Esophagus muscularis mucosa (tissue), 4 donors: ENCODE data around the gene DAPK1. TPM values are rescaled to one million over a fixed set of nuclear protein-coding genes. Genes with fewer than 3 reads are reported as not detected.
A peak's percentile ranks its signal among the peaks of the same experiment; 100 is the strongest.

Source experiments
- DNase-seq: peaks from one replicate; pipeline ENCODE4 v3.0.0-alpha.2; 2017; ENCODE audit errors: extremely low spot score
- H3K27ac ChIP-seq, 4 donors: fragments of 200-600 bp; sonication (generic); replicated peaks in 1 of 4; 1 replicate in 3 of 4; 2 replicates in 1 of 4; pipeline ENCODE4 v1.5.1; 2016 to 2019; ENCODE audit warnings: mild to moderate bottlenecking in 1 of 4
- H3K27me3 ChIP-seq, 4 donors: fragments of 200-600 bp; sonication (generic); one replicate each; pipeline versions ENCODE4 v1.5.1 to v1.6.0; 2016 to 2019
- H3K36me3 ChIP-seq, 4 donors: fragments of 200-600 bp; sonication (generic); one replicate each; pipeline ENCODE4 v1.5.1; 2016 to 2019
- H3K4me1 ChIP-seq, 4 donors: fragments of 200-600 bp; sonication (generic); one replicate each; pipeline ENCODE4 v1.5.1; 2016 to 2019
- H3K4me3 ChIP-seq, 4 donors: fragments of 200-600 bp; sonication (generic); 1 replicate in 2 of 4; 2 replicates in 2 of 4; pipeline ENCODE4 v1.5.1; 2016 to 2019; ENCODE audit warnings: mild to moderate bottlenecking in 4 of 4, moderate library complexity in 1 of 4
- H3K9me3 ChIP-seq, 4 donors: fragments of 200-600 bp; sonication (generic); 1 replicate in 3 of 4; 2 replicates in 1 of 4; pipeline ENCODE4 v1.5.1; 2016 to 2019
- CTCF ChIP-seq, 3 experiments: fragments of 200-600 bp in 2 of 3; fragments of 450-650 bp in 1 of 3; sonication (generic) in 2 of 3; IDR thresholded peaks; one replicate each; pipeline ENCODE4 v1.5.1; 2017 to 2019; ENCODE audit warnings: antibody characterized with exemption in 3 of 3, mild to moderate bottlenecking in 2 of 3, moderate library complexity in 1 of 3
- EP300 ChIP-seq: sonication (generic); formaldehyde crosslinking; IDR thresholded peaks from one replicate; pipeline ENCODE4 v1.6.1; 2017; ENCODE audit warnings: antibody characterized with exemption
- POLR2A ChIP-seq: fragments of 450-650 bp; IDR thresholded peaks from one replicate; pipeline ENCODE4 v1.6.1; 2017; ENCODE audit warnings: antibody characterized with exemption, moderate library complexity, mild to moderate bottlenecking, low read depth
- POLR2AphosphoS5 ChIP-seq, 2 donors: sonication (generic); formaldehyde crosslinking; IDR thresholded peaks; one replicate each; pipeline ENCODE4 v1.6.1; 2017; ENCODE audit warnings: antibody characterized with exemption in 2 of 2
- WGBS: methylation state at CpG from one replicate; pipeline ENCODE4 v1.1.5; 2018; 5-methylcytosine and 5-hydroxymethylcytosine counted together
- intact Hi-C: fragments of 100-400 bp; cut with DNase I; formaldehyde crosslinking; loops from one replicate; pipeline ENCODE4 v1.15.1; 2023
- total RNA-seq, 4 donors: library from RNA; depleted of rRNA; stranded (reverse); fragments of >200 nt; gene quantifications; one replicate each; pipeline versions ENCODE4 v1.1.0 to v1.2.1, GENCODE V29; 2016

DAPK1 gene
- total RNA-seq, 4 donors from 2014 or later, result 51.7 to 96.8 (median 80.7) TPM

- no peak for DNase-seq
- Histone ChIP-seq H3K4me3 (no peak overlapping the region), H3K27me3 (no peaks in the 10 kb centered on the region), H3K27ac (no peak overlapping the region), H3K36me3 (peaks cover 0 to 43% (median 28%) of the 10 kb centered on the region in 4 donors), H3K9me3 (no peaks in the 10 kb centered on the region), H3K4me1 (peaks cover 6 to 32% (median 19%) of the 10 kb centered on the region in 4 donors)
- intact Hi-C loops, result no loop called here
- WGBS, result 87% methylated on average over 7 of the region's 7 CpGs
- TF ChIP-seq EP300 (no peak), POLR2A (no peak), CTCF (IDR thresholded peaks at IDR 0.05) (no peak), POLR2AphosphoS5 (IDR thresholded peaks at IDR 0.05) (no peak)
Observed at GRCh38 chr9:87708986-87709728, 211.5 kb downstream of the DAPK1 start.

- TF ChIP-seq CTCF (IDR thresholded peaks at IDR 0.05) (no peak), POLR2A (no peak), EP300 (no peak), POLR2AphosphoS5 (IDR thresholded peaks at IDR 0.05) (no peak)
- peaks cover 0 to 31% (median 25%) of the 10 kb centered on the region in 4 donors for H3K36me3 ChIP-seq
- 77% methylated on average over 5 of the region's 5 CpGs for WGBS
- H3K4me1 ChIP-seq, result peaks cover 6 to 40% (median 26%) of the 10 kb centered on the region in 4 donors
- H3K27ac ChIP-seq, result no peak overlapping the region
- intact Hi-C loops, result no loop called here
- no peaks in the 10 kb centered on the region for H3K9me3 ChIP-seq
- H3K27me3 ChIP-seq, result no peaks in the 10 kb centered on the region
- DNase-seq, result no peak
- H3K4me3 ChIP-seq, result no peak overlapping the region
Observed at GRCh38 chr9:87710443-87710842, 212.8 kb downstream of the DAPK1 start.

GRCh38 chr9:87711857-87712800, 214.5 kb downstream of the DAPK1 start:
- Histone ChIP-seq H3K27ac (peak overlapping the region; percentile 17 to 50 (median 38)), H3K9me3 (no peaks in the 10 kb centered on the region), H3K36me3 (peaks cover 0 to 15% (median 11%) of the 10 kb centered on the region in 4 donors), H3K4me3 (no peak overlapping the region), H3K4me1 (peaks cover 6 to 40% (median 26%) of the 10 kb centered on the region in 4 donors), H3K27me3 (no peaks in the 10 kb centered on the region)
- TF ChIP-seq POLR2A (no peak), EP300 (no peak), CTCF (IDR thresholded peaks at IDR 0.05) (no peak), POLR2AphosphoS5 (IDR thresholded peaks at IDR 0.05) (no peak)
- 67% methylated on average over 7 of the region's 9 CpGs for WGBS
- no peak for DNase-seq
- intact Hi-C loops, result no loop called here

- TF ChIP-seq CTCF (IDR thresholded peaks at IDR 0.05) (no peak), POLR2AphosphoS5 (IDR thresholded peaks at IDR 0.05) (no peak)
Observed at GRCh38 chr9:87712801-87713277, 215.2 kb downstream of the DAPK1 start.

More at GRCh38 chr9:87712801-87713277, 215.2 kb downstream of the DAPK1 start:
- Histone ChIP-seq H3K36me3 (peaks cover 0 to 11% (median 8%) of the 10 kb centered on the region in 4 donors), H3K27ac (peak overlapping the region; percentile 57 to 75 (median 68)), H3K4me3 (no peak overlapping the region), H3K4me1 (peaks cover 6 to 34% (median 22%) of the 10 kb centered on the region in 4 donors), H3K27me3 (no peaks in the 10 kb centered on the region), H3K9me3 (no peaks in the 10 kb centered on the region)
- DNase-seq, result no peak
- WGBS, result 90% methylated on average over 6 of the region's 6 CpGs
- intact Hi-C loops, result no loop called here
